Measurements from ENCODE around the gene ABHD6.

- no peak for TF ChIP-seq CTCF (IDR thresholded peaks at IDR 0.05; ENCODE audit: low read depth, low read length)
- no peak for TF ChIP-seq MYC (IDR thresholded peaks at IDR 0.05; ENCODE audit: low read depth, low read length)
- TF ChIP-seq MAX (IDR thresholded peaks at IDR 0.05; ENCODE audit: low read depth, low read length): no peak
These were observed 103.1 kb downstream of the ABHD6 start for GRCh38 chr3:58340594-58341244.
